OCI-LY7 (cell line): ENCODE measurements around the gene PITPNC1. TPM values are rescaled to one million over a fixed set of nuclear protein-coding genes. Genes with fewer than 3 reads are reported as not detected.

Experiments used
- BruUV-seq: library from RNA; stranded (reverse); fragments of 400-500 nt; replicated peaks from 2 replicates; lab custom pipeline; 2021; lab: Mats Ljungman, UMichigan
- CTCF ChIA-PET: fragments of 300-600 bp; sonication (Branson Sonifier 250); formaldehyde crosslinking; loops from one replicate; lab custom pipeline; 2022; ENCODE audit warnings: antibody characterized with exemption; ENCODE audit not compliant: unreplicated experiment; lab: Charles Lee
- POLR2A ChIA-PET: fragments of 300-600 bp; sonication (Branson Sonifier 250); formaldehyde crosslinking; loops from one replicate; lab custom pipeline; 2022; ENCODE audit warnings: antibody characterized with exemption; lab: Charles Lee
- DNase-seq: peaks from one replicate; pipeline ENCODE4 v3.0.0-alpha.2; 2015; ENCODE audit warnings: low spot score
- H2AFZ ChIP-seq: fragments of 200-600 bp; sonication (generic), shearing (Covaris generic); 2 replicates; pipeline ENCODE4 v1.6.1; 2014; ENCODE audit warnings: mild to moderate bottlenecking, antibody characterized with exemption, low read length, moderate library complexity
- H3K27ac ChIP-seq: fragments of 200-600 bp; sonication (generic); 2 replicates; pipeline ENCODE4 v1.5.1; 2014; ENCODE audit warnings: mixed run types, low read depth, mild to moderate bottlenecking, moderate library complexity, low read length, inconsistent platforms; ENCODE audit not compliant: poor library complexity, severe bottlenecking
- H3K36me3 ChIP-seq: fragments of 200-600 bp; sonication (generic); 2 replicates; pipeline ENCODE4 v1.6.1; 2014; ENCODE audit warnings: mild to moderate bottlenecking, antibody characterized with exemption, low read length, moderate library complexity, mixed read lengths; ENCODE audit not compliant: insufficient read depth
- H3K4me1 ChIP-seq: fragments of 200-600 bp; sonication (generic); 2 replicates; pipeline ENCODE4 v1.5.1; 2014; ENCODE audit warnings: mild to moderate bottlenecking, low read length; ENCODE audit not compliant: insufficient read depth, poor library complexity, severe bottlenecking
- H3K4me2 ChIP-seq: fragments of 200-600 bp; sonication (generic); 2 replicates; pipeline ENCODE4 v1.6.1; 2014; ENCODE audit warnings: mild to moderate bottlenecking, low read length
- H3K4me3 ChIP-seq: fragments of 200-600 bp; sonication (generic); 2 replicates; pipeline ENCODE4 v1.5.1; 2014; ENCODE audit warnings: mild to moderate bottlenecking, low read depth, low read length; ENCODE audit not compliant: poor library complexity, severe bottlenecking
- H3K79me2 ChIP-seq: fragments of 200-600 bp; sonication (generic); 2 replicates; pipeline ENCODE4 v1.6.1; 2016; ENCODE audit warnings: low read depth, mild to moderate bottlenecking, low read length, moderate library complexity, mixed read lengths; ENCODE audit not compliant: insufficient read depth
- H3K9me2 ChIP-seq: fragments of 200-600 bp; sonication (generic); 2 replicates; pipeline ENCODE4 v1.6.1; 2016; ENCODE audit warnings: mild to moderate bottlenecking, low read length, mixed read lengths; ENCODE audit not compliant: insufficient read depth
- H3K9me3 ChIP-seq: fragments of 200-600 bp; sonication (generic); 2 replicates; pipeline ENCODE4 v1.6.1; 2014; ENCODE audit warnings: mild to moderate bottlenecking, mixed run types, low read length, mixed read lengths
- H4K20me1 ChIP-seq: fragments of 200-600 bp; sonication (generic); 2 replicates; pipeline ENCODE4 v1.6.1; 2014; ENCODE audit warnings: mild to moderate bottlenecking, antibody characterized with exemption, low read length, moderate library complexity, mixed read lengths; ENCODE audit not compliant: insufficient read depth
- CTCF ChIP-seq: fragments of 200-600 bp; sonication (generic); conservative IDR thresholded peaks from 2 replicates; pipeline ENCODE4 v1.5.1; 2014; ENCODE audit warnings: mild to moderate bottlenecking, antibody characterized with exemption, low read length, moderate library complexity, mixed read lengths
- EZH2phosphoT487 ChIP-seq: fragments of 200-600 bp; sonication (generic); IDR thresholded peaks from 2 replicates; pipeline ENCODE4 v1.6.1; 2018; ENCODE audit warnings: low read depth, borderline replicate concordance, mild to moderate bottlenecking, mixed run types, antibody characterized with exemption, low read length, moderate library complexity, mixed read lengths
- intact Hi-C: fragments of 100-400 bp; cut with micrococcal nuclease; formaldehyde crosslinking; loops from one replicate; pipeline ENCODE4 v1.10.0; 2022; ENCODE audit not compliant: unreplicated experiment
- total RNA-seq, 2 experiments: library from RNA; depleted of rRNA in 1 of 2; stranded (reverse); fragments of >200 nt in 1 of 2; shearing (Covaris generic) in 1 of 2; gene quantifications; 2 replicates each; pipeline ENCODE4 v1.2.3, GENCODE V29; 2014 to 2022

Gene PITPNC1
- total RNA-seq, 2 experiments from 2014 or later, result 14.3 to 21.1 TPM

- BruUV-seq, result no TSS peak
- no peak overlapping the region for H3K27ac ChIP-seq
- H4K20me1 ChIP-seq, result 0 out of 2 replicates have a peak, but pooled peaks cover 3% of the 10 kb centered on the region
- no peak overlapping the region for H2AFZ ChIP-seq
- no peak for DNase-seq
- intact Hi-C loops, result loop anchor here (5.0 kb wide), 1 partner anchor 208 kb away; no protein-coding TSS in a partner anchor
- TF ChIP-seq CTCF (no peak), EZH2phosphoT487 (no peak)
- H3K79me2 ChIP-seq, result no peaks in the 10 kb centered on the region
- H3K4me1 ChIP-seq, result peaks cover 8% of the 10 kb centered on the region
- ChIA-PET POLR2A (no interaction called here), CTCF (no interaction called here)
- no peaks in the 10 kb centered on the region for H3K36me3 ChIP-seq
- H3K9me2 ChIP-seq, result no peaks in the 10 kb centered on the region
- H3K4me2 ChIP-seq, result no peak overlapping the region
- no peak overlapping the region for H3K4me3 ChIP-seq
- no peaks in the 10 kb centered on the region for H3K9me3 ChIP-seq
Measured at GRCh38 chr17:67685351-67685750, 308.3 kb downstream of the PITPNC1 start.

GRCh38 chr17:67686241-67686640 lies 309.2 kb downstream of the PITPNC1 start:
- H3K4me1 ChIP-seq, result peaks cover under 1% of the 10 kb centered on the region
- H3K36me3 ChIP-seq, result no peaks in the 10 kb centered on the region
- no peak overlapping the region for H3K27ac ChIP-seq
- H4K20me1 ChIP-seq, result 0 out of 2 replicates have a peak, but pooled peaks cover 3% of the 10 kb centered on the region
- H3K4me3 ChIP-seq, result no peak overlapping the region
- H3K4me2 ChIP-seq, result no peak overlapping the region
- H2AFZ ChIP-seq, result no peak overlapping the region
- intact Hi-C loops, result loop anchor here (5.0 kb wide), 1 partner anchor 209 kb away; no protein-coding TSS in a partner anchor
- no TSS peak for BruUV-seq
- TF ChIP-seq EZH2phosphoT487, result no peak
- TF ChIP-seq CTCF, result no peak
- no peaks in the 10 kb centered on the region for H3K9me2 ChIP-seq
- ChIA-PET CTCF (no interaction called here), POLR2A (no interaction called here)
- H3K79me2 ChIP-seq, result no peaks in the 10 kb centered on the region
- no peaks in the 10 kb centered on the region for H3K9me3 ChIP-seq
- DNase-seq, result no peak

GRCh38 chr17:67687511-67687910 lies 310.4 kb downstream of the PITPNC1 start:
- Histone ChIP-seq H3K4me2 (no peak overlapping the region), H3K9me3 (no peaks in the 10 kb centered on the region), H3K79me2 (no peaks in the 10 kb centered on the region), H4K20me1 (0 out of 2 replicates have a peak, but pooled peaks cover 3% of the 10 kb centered on the region), H3K36me3 (no peaks in the 10 kb centered on the region), H3K4me3 (no peak overlapping the region), H3K4me1 (no peaks in the 10 kb centered on the region), H3K9me2 (no peaks in the 10 kb centered on the region), H2AFZ (no peak overlapping the region), H3K27ac (no peak overlapping the region)
- POLR2A ChIA-PET, result interaction anchor here (0.5 to 2.0 kb wide), 6 partner anchors 11 to 397 kb away, joined by 3 to 7 read pairs (median 4); no protein-coding TSS in a partner anchor
- intact Hi-C loops, result loop anchor here (5.0 kb wide), 1 partner anchor 210 kb away; no protein-coding TSS in a partner anchor
- CTCF ChIA-PET, result no interaction called here
- DNase-seq, result no peak
- BruUV-seq, result no TSS peak
- TF ChIP-seq CTCF, result no peak
- no peak for TF ChIP-seq EZH2phosphoT487
